H1 (cell line): Measurements from ENCODE around the gene DDB1. TPM values are rescaled to one million over a fixed set of nuclear protein-coding genes. Genes with fewer than 3 reads are reported as not detected.

Experiments used
- BCL11A ChIP-seq, 2 experiments: IDR thresholded peaks; one replicate each; pipeline ENCODE4 v1.6.1; 2011; ENCODE audit warnings: low read depth in 2 of 2, low read length in 2 of 2, mild to moderate bottlenecking in 2 of 2
- CBX5 ChIP-seq: fragments of 300-800, 300-1000 bp; sonication (generic); IDR thresholded peaks from 2 replicates; pipeline ENCODE4 v1.7.1; 2016; ENCODE audit warnings: antibody characterized with exemption, low read length, low read depth
- CREB1 ChIP-seq: IDR thresholded peaks from 2 replicates; pipeline ENCODE4 v1.6.1; 2012; ENCODE audit warnings: inconsistent platforms
- CTCF ChIP-seq, 3 experiments: IDR thresholded peaks; 1 replicate in 2 of 3; 2 replicates in 1 of 3; pipeline versions ENCODE4 v1.5.1 to v1.6.1; 2011; ENCODE audit warnings: low read length in 3 of 3, mild to moderate bottlenecking in 3 of 3, inconsistent platforms in 2 of 3, low read depth in 1 of 3, moderate library complexity in 1 of 3; ENCODE audit not compliant: insufficient read depth in 1 of 3; ENCODE audit errors: control extremely low read depth in 1 of 3
- E2F6 ChIP-seq: IDR thresholded peaks from 2 replicates; pipeline ENCODE4 v1.6.1; 2012; ENCODE audit warnings: inconsistent platforms
- EGR1 ChIP-seq: IDR thresholded peaks from 2 replicates; pipeline ENCODE4 v1.6.1; 2011; ENCODE audit warnings: low read depth, low read length, borderline replicate concordance
- HDAC2 ChIP-seq, 2 experiments: fragments of 300-600 bp in 1 of 2; sonication (generic) in 1 of 2; IDR thresholded peaks; 2 replicates each; pipeline ENCODE4 v1.6.1; 2011 to 2012; ENCODE audit warnings: low read depth in 2 of 2, low read length in 2 of 2, mild to moderate bottlenecking in 2 of 2, moderate library complexity in 2 of 2, borderline replicate concordance in 1 of 2, inconsistent platforms in 1 of 2
- MAX ChIP-seq: IDR thresholded peaks from 2 replicates; pipeline ENCODE4 v1.6.1; 2012; ENCODE audit warnings: inconsistent platforms
- NANOG ChIP-seq: IDR thresholded peaks from 2 replicates; pipeline ENCODE4 v1.6.1; 2011; ENCODE audit warnings: low read length, low read depth, mild to moderate bottlenecking, inconsistent platforms; ENCODE audit not compliant: insufficient read depth, poor library complexity, severe bottlenecking
- POLR2A ChIP-seq, 2 experiments: IDR thresholded peaks; 1 replicate in 1 of 2; 2 replicates in 1 of 2; pipeline ENCODE4 v1.6.1; 2011; ENCODE audit warnings: low read depth in 2 of 2, low read length in 2 of 2, mild to moderate bottlenecking in 2 of 2; ENCODE audit errors: control extremely low read depth in 1 of 2
- POU5F1 ChIP-seq: IDR thresholded peaks from 2 replicates; pipeline ENCODE4 v1.6.1; 2011; ENCODE audit warnings: low read depth, mild to moderate bottlenecking, low read length, moderate library complexity
- RNF2 ChIP-seq: fragments of 200-900, 300-1000 bp; sonication (generic); IDR thresholded peaks from 2 replicates; pipeline ENCODE4 v1.7.1; 2016; ENCODE audit warnings: borderline replicate concordance, low read depth, mild to moderate bottlenecking, antibody characterized with exemption, low read length; ENCODE audit not compliant: poor library complexity, severe bottlenecking; ENCODE audit errors: missing control alignments
- RXRA ChIP-seq: IDR thresholded peaks from 2 replicates; pipeline ENCODE4 v1.6.1; 2011; ENCODE audit warnings: low read depth, mild to moderate bottlenecking, low read length, moderate library complexity; ENCODE audit not compliant: insufficient read depth
- SAP30 ChIP-seq: fragments of 300-600 bp; sonication (generic); IDR thresholded peaks from 2 replicates; pipeline ENCODE4 v1.7.1; 2012; ENCODE audit warnings: low read length, moderate library complexity, mild to moderate bottlenecking, inconsistent platforms; ENCODE audit not compliant: insufficient read depth, insufficient replicate concordance
- SIX5 ChIP-seq: IDR thresholded peaks from 2 replicates; pipeline ENCODE4 v1.6.1; 2011; ENCODE audit warnings: mild to moderate bottlenecking, low read depth, low read length
- SP4 ChIP-seq: IDR thresholded peaks from 2 replicates; pipeline ENCODE4 v1.6.1; 2012; ENCODE audit warnings: low read length, inconsistent platforms
- SRF ChIP-seq: IDR thresholded peaks from 2 replicates; pipeline ENCODE4 v1.6.1; 2011; ENCODE audit warnings: mild to moderate bottlenecking, low read depth, low read length, moderate library complexity
- TAF7 ChIP-seq: optimal IDR thresholded peaks from 2 replicates; pipeline ENCODE3; 2011; ENCODE audit warnings: low read depth, mild to moderate bottlenecking, inconsistent platforms, low read length, moderate library complexity, borderline replicate concordance
- TEAD4 ChIP-seq: IDR thresholded peaks from 2 replicates; pipeline ENCODE4 v1.6.1; 2012; ENCODE audit warnings: low read depth, low read length, inconsistent platforms, mixed read lengths
- polyA plus RNA-seq, 7 experiments: library from polyadenylated mRNA; depleted of rRNA in 3 of 7; stranded (reverse) in 5 of 7; unstranded in 2 of 7; fragments of >200 nt in 5 of 7; fragments of 200-250 nt in 2 of 7; gene quantifications; 1 replicate in 5 of 7; 2 replicates in 1 of 7; 4 replicates in 1 of 7; pipeline versions ENCODE4 v1.2.1 to v1.2.3, GENCODE V29; 2011 to 2013; ENCODE audit warnings: missing spikeins in 2 of 7, mixed read lengths in 2 of 7
- total RNA-seq: library from RNA; stranded (reverse); fragmentation: NEBNext Ultra II Directional; extraction: Animal tissue kit (Norgen Biotek cat#: 25700); gene quantifications from 2 replicates; pipeline ENCODE4 v1.2.1, GENCODE V29; 2021

Gene DDB1
- total and polyA plus RNA-seq, 2 of the 8 experiments (the other 6 are each of a cell fraction or from before 2014, with no cell fraction given), result 275 to 306 TPM

GRCh38 chr11:61361741-61362541 is 29.0 kb upstream of the DDB1 start, which contains the start of the genes CYB561A3 and TMEM138 (continued):
- TF ChIP-seq CTCF (IDR thresholded peaks at IDR 0.05; ENCODE audit: control extremely low read depth in 1 of 3, insufficient read depth in 1 of 3, low read depth in 1 of 3, low read length in 3 of 3) (peak in 1 of 3 experiments; percentile 1; a peak in 1 of 4 replicates), BCL11A (IDR thresholded peaks at IDR 0.05; ENCODE audit: low read depth in 2 of 2, low read length in 2 of 2) (no peak), POLR2A (IDR thresholded peaks at IDR 0.05; ENCODE audit: control extremely low read depth in 1 of 2, low read depth in 2 of 2, low read length in 2 of 2) (peak; percentile 94 to 99), RNF2 (no peak), E2F6 (peak; percentile 94), CREB1 (no peak; the same call in none of the 2 replicates), TEAD4 (0 out of 2 replicates have a peak, but pooled peaks have one; percentile 26), NANOG (no peak), RXRA (no peak), POU5F1 (no peak), CBX5 (no peak), MAX (peak; percentile 76), SIX5 (peak; percentile 40; the same call in 1 of the 2 replicates), SAP30 (no peak), SRF (no peak), EGR1 (peak; percentile 47; the same call in 1 of the 2 replicates), HDAC2 (IDR thresholded peaks at IDR 0.05; ENCODE audit: borderline replicate concordance in 1 of 2, low read depth in 2 of 2, low read length in 2 of 2) (peak in 1 of 2 experiments; percentile 85; a peak in 1 of 4 replicates), TAF7 (peak; percentile 80), SP4 (peak; percentile 82; the same call in 1 of the 2 replicates)
